Hematopoietic multipotent progenitor cell treated with erythropoietin and hydrocortisone succinate and interleukin-3 and kit ligand, for 15 days (in vitro differentiated cells): ENCODE results near the gene SCYL3.

Experiments used
- DNase-seq: peaks from one replicate; pipeline ENCODE4 v3.0.0-alpha.2; 2015; ENCODE audit warnings: low spot score

SCYL3 gene

DNA sequence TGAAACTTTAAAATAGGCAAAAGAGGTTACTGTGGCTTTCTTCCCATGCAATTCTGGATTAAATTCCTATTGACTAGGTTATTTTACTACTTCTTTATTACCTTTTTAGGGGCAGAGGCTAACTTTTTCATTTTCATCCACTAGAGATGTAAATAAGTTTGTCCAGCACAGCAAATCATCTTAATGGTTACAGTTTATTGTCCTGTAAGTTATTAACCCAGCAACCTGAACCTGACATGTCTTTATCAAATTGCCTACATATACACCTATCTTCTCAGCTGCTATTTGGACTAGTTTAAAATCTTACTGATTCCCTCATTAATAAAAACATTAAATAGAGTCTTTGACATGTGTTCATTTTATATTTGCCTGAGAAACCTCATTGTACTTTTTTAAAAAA lies 6.9 kb upstream of the SCYL3 start:
- no peak for DNase-seq

DNA sequence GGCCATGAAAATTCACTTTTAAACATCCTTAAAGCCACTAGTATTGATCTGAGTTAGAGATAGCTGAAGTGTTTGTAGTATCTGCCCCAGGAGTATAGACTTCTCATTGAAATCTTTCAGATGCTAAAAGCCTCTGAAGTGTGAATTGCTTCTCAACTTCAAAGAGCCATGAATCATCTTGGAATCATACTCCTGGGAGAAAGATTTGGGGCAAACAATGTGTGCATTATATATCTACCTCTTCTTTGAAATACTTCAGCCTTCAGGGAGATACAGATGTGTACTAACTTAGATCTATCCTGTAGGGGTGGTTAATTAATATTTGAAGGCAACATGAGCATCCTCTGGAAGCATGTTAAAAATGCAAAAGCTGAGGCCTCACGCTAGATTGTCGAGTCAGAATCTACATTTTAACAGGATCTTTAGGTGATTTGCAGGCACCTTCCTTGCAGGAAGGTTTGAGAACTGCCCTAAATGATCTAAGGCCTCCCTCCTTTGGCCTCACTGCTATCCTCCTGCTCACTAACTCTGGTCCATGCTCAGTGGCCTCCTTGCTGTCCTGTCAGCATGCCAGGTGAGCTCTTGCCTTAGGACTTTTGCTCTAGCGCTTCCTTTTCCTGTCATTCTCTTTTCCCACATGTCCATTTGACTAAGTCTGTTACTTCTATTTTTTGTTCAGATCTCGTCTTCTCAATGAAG lies 6.0 kb upstream of the SCYL3 start:
- no peak for DNase-seq

DNA sequence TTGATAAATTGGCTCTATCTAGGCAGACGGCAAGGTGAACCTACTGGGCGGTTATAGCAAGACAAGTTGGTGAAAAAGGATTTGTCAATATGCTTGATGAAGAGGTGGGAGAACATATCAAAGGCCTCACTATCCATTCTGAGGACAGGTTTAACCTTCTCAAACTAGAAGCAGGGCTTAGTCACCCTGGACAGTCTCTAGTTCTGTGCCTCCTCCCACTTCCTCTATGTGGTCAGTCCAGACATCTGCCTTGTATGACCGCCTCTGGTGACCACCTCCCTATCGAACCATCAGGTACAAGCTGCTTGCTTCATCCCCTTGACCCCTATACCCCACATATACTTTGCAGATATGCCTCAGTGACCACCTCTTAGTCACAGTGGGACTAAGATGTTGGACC lies 2.3 kb upstream of the SCYL3 start:
- DNase-seq, result no peak

DNA sequence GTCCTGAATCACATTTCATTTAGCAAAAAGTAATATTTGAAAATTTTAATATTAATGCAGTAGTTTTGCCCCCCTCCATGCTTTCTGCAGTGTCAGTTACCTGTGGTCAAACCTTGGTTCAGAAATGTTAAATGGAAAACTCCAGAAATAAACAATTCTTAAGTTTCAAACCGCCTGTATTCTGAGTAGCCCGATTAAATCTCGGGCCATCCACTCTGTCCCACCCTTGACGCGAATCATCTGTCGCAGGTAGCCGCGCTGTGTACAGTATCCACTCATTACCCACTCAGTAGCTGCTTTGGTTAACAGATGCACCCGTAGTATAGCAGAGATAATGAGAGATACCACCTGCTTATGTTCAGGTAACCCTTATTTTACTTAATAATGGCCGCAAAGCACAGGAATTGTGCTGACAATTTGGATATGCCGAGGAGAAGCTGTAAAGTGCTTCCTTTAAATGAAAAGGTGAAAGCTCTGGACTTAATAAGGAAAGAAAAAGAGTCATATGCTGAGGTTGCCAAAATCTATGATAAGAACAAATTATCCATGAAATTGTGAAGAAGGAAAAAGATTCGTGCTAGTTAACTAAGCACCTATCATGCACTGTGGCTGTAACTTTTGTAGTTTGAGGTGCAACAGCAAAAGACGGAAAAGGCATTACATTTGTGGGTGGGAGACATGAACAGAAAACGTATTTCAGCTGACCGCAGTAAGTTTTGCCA lies 889 bp upstream of the SCYL3 start:
- DNase-seq, result no peak

DNA sequence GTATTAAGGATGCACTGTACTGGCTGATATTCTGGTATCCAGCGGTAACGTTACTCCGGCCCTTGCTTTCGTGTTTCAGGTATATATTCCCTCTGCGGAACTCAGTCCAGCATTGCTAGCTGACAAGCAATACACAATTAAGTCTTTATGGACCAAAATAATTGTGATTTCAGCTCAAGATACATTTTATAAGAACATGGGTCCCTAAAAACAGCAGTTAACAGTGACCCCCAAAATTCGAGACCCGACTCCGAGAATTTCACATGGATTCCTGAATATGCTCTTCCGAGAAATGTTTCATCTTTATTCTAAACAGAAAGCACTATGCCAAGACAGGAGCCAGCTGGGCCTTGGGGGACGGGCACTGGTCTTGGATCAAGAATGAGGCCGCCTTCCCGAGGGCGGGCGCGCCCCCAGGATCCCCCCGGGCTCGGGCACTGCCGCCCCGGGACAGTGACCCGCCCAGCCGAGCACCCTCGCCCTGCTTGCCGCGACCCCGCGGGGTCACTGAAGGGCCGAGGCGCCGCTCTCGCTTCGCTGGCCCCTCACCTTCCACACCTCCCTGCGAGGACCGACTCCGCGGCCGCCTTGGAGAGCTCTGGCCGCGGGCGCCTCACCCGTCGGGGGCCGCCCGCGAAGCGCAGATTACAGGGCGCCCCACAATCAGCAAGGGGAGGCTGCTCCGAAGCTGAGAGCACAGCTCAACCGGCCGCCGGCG lies 610 bp downstream of the SCYL3 start:
- DNase-seq, result peak; percentile 16

DNA sequence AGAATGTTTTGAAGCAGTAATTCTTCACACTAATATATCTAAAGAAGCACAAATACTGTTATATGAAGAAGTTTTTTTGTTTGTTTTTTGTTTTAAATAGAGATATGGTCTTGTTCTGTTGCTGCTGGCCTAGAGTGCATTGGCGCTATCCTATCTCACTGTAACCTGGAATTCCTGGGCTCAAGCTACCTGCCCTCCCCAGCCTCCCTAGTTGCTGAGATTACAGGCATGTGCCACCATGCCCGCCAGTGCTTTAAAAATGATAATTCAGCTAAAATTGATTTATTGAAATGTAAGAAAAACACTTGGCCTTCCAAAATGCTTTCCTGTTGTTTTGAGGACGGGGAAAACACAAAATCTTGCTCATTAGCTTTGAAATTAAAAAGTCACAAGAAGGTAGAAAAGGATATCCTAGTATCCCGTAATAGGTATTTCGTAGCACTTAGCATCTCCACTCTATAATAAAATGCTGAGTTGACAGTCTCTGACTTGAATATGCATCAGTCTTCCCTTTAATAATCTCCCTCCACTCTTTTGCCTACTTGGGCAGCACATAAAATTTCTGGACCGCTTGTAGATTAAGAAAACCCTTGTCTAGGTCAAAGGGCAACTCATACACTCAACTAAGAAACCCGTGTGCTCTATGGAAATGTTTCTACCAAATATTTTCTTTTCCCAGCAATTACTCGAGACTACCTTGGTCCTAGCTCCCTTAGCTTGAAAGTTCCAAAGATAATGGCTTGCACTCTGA lies 1.3 kb downstream of the SCYL3 start:
- no peak for DNase-seq

DNA sequence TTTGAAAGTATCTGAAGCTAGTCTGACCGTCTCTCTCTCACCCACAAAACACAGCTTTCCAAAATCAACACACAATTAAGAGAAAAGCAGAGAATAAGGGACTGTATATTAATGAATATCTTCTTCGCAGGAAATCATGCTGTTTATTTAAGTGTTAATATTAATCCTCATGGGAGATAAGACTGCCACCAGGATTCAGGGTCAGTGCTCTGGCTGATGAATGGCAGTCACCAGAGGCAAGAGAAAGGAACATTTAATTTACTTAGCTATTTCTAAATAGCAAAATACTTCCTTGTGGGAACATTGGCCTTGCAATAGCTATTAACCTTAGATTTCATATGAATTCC lies 2.2 kb downstream of the SCYL3 start:
- DNase-seq, result no peak

DNA sequence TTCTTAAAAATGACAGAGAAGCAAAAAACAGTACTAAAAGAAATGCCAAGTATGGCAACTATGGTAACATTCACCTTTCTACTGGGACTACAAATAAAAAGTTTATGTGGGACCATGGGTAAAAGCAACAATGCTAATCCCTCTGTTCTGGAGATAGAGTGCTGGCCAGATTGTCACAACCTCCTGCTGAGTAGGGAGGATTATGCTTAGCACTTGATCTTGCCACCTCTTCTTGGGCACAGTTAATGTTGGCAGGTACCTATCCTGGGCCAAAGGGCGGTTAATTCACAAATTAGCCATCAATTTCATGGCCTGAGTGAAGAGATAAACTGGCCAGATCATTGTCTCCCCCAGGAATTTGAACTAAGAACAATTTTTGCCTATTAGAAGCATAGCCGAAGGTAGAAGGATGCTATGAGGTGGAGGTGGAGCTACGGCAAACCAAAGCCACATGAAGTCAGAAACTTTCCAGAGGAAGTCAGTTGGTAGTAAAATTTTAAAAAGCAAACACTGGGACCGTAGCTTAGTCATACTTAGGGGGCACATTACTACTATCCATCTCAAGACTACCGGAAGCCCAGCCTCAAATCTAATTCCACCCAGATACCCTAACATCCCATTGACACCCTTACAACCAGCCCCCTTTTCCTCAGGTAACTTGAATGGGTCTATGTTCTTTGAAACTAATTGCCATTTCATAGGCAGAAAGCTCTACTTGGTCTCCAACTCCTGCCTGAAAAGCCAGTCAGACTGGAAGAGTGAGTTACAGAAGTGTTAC lies 2.7 kb downstream of the SCYL3 start:
- no peak for DNase-seq

DNA sequence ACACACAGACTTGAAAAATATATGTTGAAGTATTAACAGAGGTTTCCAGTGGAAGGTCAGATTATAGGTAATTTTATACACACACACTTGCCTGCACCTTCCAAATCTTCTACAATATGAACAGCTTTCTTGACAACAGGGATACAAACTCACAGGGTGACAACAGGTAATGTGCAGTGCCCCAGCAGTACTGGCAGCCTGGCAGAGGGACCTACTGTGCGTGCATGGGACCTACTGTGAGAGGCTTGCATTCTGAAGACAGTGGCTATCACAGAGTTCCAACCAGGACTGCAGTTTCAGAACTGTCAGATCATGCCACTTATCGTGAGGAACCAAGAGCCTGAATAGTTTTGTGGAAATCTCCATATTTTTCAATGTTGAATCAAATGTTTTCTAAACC lies 3.8 kb downstream of the SCYL3 start:
- no peak for DNase-seq

DNA sequence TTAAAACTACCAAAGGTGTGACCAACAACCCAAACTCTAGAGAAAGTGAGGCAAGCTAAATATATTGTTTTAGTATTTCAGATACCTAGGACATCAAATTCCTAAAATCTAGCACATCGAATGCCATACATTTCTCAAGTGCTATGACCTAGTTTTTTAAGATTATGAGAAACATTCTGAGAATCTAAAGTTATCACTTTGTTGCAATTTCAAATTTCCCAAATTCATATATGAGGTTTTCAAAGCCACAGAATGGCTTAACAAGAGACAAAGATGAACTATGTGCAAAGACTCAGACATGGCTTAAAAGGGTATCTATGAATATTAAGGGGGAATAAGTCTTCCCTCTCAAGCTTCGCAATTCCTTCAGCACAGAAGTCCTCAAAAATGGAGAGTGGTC lies 6.8 kb downstream of the SCYL3 start:
- DNase-seq, result no peak

DNA sequence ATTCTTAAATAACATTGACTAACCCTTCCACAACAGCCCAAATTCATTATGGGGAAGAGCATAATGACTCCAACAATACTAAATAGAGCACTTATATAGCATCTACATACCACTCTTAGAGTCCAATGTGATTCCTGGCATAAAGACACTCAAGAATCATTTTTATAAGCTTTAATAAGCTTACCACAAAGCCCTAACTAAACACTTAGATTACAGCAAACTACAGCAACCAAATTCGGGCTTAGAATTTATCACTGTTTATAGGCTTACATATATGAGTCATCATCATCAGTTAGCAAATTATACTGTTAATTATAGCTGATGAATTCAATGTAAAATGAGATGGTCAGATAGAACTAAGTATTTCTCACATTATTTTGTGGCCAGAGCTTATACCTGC lies 7.3 kb downstream of the SCYL3 start:
- DNase-seq, result no peak

DNA sequence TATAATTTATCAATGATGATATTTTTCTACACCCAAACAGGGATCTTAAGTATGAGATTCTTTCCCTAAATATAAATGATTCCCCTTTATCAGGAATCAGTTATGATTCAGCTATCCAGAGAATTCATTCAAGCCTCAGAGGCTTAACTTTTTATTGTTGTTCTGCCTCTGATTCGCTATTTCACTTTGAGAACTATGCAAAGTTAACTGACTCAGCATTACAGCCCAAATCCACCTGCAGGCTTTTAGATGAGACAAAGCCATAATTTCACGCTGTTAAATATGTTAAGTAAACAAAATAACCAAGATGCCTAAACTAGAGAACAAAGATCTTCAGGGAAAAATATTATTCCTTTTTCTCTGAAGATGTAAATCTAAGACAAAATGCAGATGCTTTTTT lies 8.5 kb downstream of the SCYL3 start:
- DNase-seq, result no peak

DNA sequence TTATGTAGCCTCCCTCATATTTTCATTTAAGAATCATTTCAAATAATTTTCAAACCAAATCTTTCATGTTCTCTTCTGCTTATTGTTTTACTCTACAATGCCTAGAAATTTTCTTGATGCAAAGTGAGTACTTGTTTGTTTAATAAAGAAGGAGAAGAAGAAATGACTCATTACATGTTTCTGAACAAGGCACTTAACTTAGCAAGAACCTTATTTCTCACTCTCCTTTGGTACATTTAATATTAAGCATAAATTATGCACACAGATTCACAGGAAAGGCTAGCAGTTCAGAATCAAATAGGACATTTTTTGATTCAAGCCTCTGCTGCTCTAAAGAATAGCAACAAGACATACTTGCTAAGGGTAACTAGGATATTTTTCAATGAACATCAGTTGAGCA lies 9.1 kb downstream of the SCYL3 start:
- DNase-seq, result no peak

DNA sequence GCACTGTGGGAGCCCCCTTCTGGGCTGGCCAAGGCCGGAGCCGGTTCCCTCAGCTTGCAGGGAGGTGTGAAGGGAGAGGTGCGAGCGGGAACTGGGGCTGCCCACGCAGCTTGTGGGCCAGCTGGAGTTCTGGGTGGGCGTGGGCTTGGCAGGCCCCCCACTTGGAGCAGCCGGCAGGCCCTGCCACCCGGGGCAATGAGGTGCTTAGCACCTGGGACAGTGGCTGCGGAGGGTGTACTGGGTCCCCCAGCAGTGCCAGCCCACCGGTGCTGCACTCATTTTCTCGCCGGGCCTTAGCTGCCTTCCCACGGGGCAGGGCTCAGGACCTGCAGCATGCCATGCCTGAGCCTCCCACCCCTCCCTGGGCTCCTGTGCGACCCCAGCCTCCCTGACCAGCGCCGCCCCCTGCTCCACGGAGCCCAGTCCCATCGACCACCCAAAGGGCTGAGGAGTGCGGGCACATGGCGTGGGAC lies 11.6 kb downstream of the SCYL3 start:
- no peak for DNase-seq

DNA sequence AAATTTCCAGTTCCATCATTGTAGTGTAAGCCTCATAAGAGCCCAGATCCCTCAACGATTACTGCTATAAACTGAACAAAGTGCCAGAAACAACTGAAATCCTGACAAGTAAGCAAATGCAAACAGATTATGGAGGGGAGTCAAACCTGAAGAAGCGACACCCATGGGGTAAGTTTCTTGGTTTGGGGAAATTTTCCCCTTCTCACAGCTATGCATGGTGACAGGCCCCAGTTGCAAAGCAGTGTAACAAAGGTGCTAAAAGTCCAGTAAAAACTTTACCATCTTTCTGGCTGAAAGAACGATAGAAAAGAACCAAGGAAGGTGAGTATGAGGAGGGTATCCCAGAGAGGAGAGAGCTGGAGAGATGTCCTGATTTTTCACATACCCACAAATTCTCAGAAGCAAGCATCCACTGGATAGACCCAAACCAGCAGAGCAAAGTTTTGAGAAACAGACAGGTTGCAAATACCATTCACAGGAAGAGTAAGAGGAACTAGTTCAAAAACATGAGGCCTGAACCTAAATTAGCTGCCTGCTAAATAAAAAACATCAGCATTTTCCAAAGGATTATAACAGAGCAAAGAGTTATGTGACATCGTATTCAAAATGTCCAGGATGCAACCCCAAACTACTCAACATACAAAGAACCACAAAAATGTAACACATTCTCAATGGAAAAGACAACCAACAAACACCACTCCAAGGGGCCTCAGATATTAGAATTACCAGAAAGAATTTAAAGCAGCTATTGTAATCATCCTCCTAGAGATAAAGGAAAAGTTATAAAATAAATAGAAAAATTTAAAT lies 14.5 kb downstream of the SCYL3 start:
- DNase-seq, result no peak

DNA sequence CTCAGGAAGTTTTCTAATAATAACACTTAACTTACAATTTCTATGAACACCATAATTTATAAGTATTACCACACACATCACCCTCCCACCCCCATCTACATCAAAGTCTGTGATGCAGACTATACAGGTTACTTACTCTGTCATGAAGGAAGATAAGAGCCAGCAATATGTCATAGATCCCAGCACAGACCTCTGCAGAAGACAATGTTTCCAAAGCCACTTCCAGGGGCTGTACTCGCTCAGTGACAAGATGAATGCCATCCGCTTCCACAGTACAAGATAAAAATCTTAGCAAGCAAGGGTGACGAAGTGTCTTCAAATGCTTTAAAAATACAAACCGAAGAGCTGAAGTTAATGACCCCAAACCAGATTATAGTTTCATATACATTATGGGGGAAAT lies 15.2 kb downstream of the SCYL3 start:
- no peak for DNase-seq

DNA sequence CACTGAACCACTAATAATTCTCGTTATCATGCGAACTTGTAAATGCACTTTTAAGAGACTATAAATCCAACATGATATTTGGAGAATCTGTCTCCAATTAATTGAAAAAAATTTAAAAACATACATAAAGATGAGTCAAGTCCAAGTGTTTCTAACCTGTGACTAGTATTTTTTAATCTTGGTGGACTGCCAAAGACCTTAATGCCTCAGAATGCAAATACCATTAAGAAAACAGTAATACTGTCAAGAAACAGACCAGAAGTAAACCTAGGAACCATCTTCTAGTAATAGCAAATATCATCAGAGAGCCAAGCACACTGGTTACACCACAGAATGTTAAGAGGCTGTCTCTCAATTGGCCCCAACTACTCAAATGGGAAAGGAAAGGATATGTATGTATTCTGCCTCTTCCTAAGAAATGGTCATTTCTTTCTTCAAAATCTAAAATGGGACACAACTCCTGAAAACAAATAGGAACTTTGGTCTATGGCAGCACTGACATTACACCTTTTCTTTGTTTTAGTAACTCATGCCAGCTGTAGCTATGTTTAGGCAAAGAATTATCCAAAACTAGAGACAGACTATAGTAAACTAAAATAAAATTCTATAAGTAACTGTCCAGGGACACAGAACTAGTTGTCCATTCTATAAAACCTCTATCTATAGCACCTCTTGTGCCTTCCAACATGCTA lies 15.8 kb downstream of the SCYL3 start:
- DNase-seq, result no peak

DNA sequence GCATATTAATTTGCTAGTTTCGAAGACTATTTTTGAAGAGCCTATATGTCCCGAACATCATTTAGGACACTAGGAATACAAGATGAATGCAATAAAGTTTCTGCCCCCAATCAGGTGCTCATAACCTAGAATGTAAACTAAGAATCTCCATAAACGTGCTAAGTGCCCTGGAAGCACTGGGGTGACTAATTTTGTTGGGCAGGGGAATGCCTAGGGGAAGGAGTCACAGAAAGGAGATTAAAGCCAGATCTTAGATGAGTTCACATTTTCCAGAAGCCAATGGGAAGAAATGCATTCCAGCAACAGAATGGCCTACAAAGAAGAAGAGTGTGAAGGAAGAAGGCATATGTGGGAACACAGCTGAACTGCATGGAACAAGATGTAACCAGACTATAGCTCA lies 19.5 kb downstream of the SCYL3 start:
- DNase-seq, result no peak

DNA sequence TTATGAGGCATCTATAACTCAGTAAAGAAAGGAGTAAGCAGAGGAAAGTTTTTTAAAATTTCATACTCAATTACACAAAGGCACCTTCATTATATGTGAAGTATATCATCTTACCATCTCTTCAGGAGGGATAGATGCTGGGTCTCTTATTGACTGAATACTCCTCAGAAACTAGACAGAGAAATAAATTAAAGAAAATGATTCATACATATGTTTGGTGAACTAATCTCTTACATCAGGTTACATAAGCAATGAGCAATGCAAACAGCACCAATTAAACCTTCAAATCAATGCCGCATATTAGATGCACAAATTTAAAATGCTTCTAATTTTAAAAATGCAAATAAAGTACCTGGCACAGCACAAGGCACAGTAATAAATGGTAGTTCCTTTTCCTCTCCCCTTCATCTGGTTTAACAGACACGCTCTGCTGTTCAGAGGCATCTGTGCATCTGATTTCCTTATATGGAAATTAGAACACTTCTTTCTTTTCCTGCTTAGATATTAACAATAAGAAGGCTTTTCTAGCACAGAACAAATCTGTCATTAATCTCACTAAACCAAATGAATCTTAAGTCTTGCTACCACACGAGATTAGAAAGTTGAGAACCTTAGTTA lies 20.0 kb downstream of the SCYL3 start:
- DNase-seq, result no peak

DNA sequence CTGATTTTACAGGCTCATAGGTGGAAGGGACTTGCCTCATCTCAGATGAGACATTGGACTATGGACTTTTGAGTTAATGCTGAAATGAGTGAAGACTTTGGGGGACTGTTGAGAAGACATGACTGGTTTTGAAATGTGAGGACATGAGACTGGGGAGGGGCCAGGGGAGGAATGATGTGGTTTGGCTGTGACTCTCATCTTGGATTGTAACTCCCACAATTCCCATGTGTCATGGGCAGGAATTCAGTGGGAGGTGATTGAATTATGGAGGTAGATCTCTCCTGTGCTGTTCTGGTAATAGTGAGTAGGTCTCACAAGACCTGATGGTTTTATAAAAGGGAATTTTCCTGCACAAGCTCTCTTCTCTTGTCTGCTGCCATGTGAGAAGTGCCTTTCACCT lies 20.8 kb downstream of the SCYL3 start:
- no peak for DNase-seq
